Measurements from ENCODE around the gene B4GALT2. TPM values are rescaled to one million over a fixed set of nuclear protein-coding genes. Genes with fewer than 3 reads are reported as not detected.

B4GALT2 gene
- total and polyA plus RNA-seq, 8 donors, result 15.2 to 37.4 (median 22.5) TPM

DNA sequence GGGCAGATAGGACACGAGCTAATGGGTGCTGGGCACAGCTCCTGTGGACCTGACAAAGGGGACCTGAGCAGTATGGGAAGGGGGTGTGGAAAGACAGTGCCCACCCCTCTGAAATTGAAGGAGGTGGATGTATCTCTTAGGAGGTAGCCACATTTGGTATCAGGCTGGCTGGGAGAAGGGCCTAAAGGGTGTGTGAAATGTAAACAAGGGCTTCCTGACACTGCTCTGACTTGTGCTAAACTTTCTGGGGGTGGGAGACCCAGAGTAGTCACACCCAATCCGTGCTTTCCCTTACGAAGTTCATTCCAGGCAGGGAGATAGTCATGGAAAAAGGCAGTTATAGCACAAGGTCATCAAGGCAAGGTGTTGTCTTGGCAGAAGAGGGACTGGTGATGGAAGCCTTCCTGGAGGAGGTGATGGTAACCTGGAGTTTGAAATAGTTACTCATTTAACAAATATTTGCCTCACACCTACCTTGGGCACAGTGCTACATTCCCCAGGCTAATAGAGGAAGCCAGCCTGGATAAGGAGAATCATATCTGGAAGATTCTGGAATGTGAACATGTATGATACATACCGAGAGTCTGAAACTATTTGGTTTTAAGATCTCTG, 7.1 kb downstream of the B4GALT2 start:
- peak overlapping the region in 2 of 5 donors; percentile 6 to 65 for H3K27ac ChIP-seq
- peaks cover 0 to 46% (median 24%) of the 10 kb centered on the region in 4 donors for H3K36me3 ChIP-seq
- intact Hi-C loops (cut with DNase I; ENCODE audit: low total_unique reads), result no loop called here

GRCh38 chr1:43986712-43987111, 7.7 kb downstream of the B4GALT2 start:
- H3K27ac ChIP-seq, result peak overlapping the region in 3 of 5 donors; percentile 6 to 65 (median 20)
- 25 to 49% (median 38%) methylated on average over 6 of the region's 6 CpGs for WGBS, 5 donors
- intact Hi-C loops (cut with DNase I; ENCODE audit: low total_unique reads), result no loop called here

More for the DNA sequence above, 7.1 kb downstream of the B4GALT2 start:
- TF ChIP-seq CTCF (IDR thresholded peaks at IDR 0.05) (no peak), POLR2AphosphoS5 (IDR thresholded peaks at IDR 0.05) (no peak), EP300 (IDR thresholded peaks at IDR 0.05) (no peak), POLR2A (IDR thresholded peaks at IDR 0.05) (no peak)
- Histone ChIP-seq H3K4me1 (peaks cover 7 to 36% (median 17%) of the 10 kb centered on the region in 4 donors), H3K27me3 (no peaks in the 10 kb centered on the region), H3K4me3 (no peak overlapping the region), H3K9me3 (no peaks in the 10 kb centered on the region)
- no peak for DNase-seq
- 47 to 74% (median 57%) methylated on average over 4 of the region's 4 CpGs for WGBS, 5 donors

DNA sequence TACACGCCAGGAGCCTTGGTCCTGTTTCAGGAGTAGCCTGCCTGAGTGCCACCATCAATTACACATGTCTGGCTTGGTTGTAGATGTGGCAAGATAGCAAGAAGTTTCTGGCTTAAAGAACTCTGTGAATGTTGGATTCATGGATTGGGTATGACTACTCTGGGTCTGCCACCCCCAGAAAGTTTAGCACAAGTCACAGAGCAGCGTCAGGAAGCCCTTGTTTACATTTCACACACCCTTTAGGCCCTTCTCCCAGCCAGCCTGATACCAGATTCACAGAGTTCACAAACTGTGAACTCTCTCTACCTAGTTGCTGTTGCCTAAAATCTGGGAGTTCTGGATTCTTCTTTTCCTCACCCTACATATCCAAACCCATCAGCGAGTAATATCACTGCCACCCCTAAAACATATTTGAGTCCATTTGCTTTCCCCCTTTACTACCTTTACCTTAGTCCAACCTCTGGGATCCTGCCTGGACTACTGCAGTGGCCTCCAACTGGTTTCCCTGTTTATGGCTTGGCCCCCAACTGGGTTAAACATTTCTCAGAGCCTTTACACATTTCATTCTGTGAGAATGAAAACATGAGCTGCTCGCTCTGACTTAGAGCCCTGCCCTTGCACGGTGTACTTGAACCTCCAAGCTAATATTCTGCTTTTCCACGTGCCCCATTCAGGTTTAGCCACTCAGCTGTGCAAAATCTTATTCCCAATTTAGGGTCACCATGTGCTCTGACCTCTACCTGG, 8.3 kb downstream of the B4GALT2 start:
- Histone ChIP-seq H3K4me1 (peaks cover 13 to 37% (median 21%) of the 10 kb centered on the region in 4 donors), H3K27me3 (no peaks in the 10 kb centered on the region), H3K9me3 (no peaks in the 10 kb centered on the region), H3K27ac (peak overlapping the region in 3 of 5 donors; percentile 6 to 65 (median 10)), H3K4me3 (no peak overlapping the region), H3K36me3 (peaks cover 0 to 35% (median 24%) of the 10 kb centered on the region in 4 donors)
- intact Hi-C loops (cut with DNase I; ENCODE audit: low total_unique reads), result no loop called here
- 57 to 71% (median 57%) methylated on average over 6 of the region's 6 CpGs for WGBS, 5 donors
- DNase-seq, result no peak
- no peak for TF ChIP-seq POLR2A (IDR thresholded peaks at IDR 0.05)
- no peak for TF ChIP-seq CTCF (IDR thresholded peaks at IDR 0.05)
- TF ChIP-seq EP300 (IDR thresholded peaks at IDR 0.05), result no peak
- TF ChIP-seq POLR2AphosphoS5 (IDR thresholded peaks at IDR 0.05), result no peak

More at GRCh38 chr1:43986712-43987111, 7.7 kb downstream of the B4GALT2 start:
- Histone ChIP-seq H3K36me3 (peaks cover 0 to 39% (median 24%) of the 10 kb centered on the region in 4 donors), H3K4me1 (peaks cover 8 to 32% (median 16%) of the 10 kb centered on the region in 4 donors), H3K9me3 (no peaks in the 10 kb centered on the region), H3K27me3 (no peaks in the 10 kb centered on the region), H3K4me3 (no peak overlapping the region)
- DNase-seq, result peak; percentile 50 to 69
- TF ChIP-seq EP300 (IDR thresholded peaks at IDR 0.05), result no peak
- TF ChIP-seq CTCF (IDR thresholded peaks at IDR 0.05), result peak in 1 of 7 experiments; percentile 24

GRCh38 chr1:43990271-43991199, 11.5 kb downstream of the B4GALT2 start:
- H3K4me3 ChIP-seq, result peak overlapping the region; percentile 62 to 78 (median 72)
- no peaks in the 10 kb centered on the region for H3K27me3 ChIP-seq
- TF ChIP-seq EP300 (IDR thresholded peaks at IDR 0.05), result no peak
- TF ChIP-seq POLR2AphosphoS5 (IDR thresholded peaks at IDR 0.05), result no peak
- no peak for TF ChIP-seq POLR2A (IDR thresholded peaks at IDR 0.05)
- no peak for TF ChIP-seq CTCF (IDR thresholded peaks at IDR 0.05)
- H3K9me3 ChIP-seq, result no peaks in the 10 kb centered on the region
- peaks cover 15 to 54% (median 26%) of the 10 kb centered on the region in 4 donors for H3K4me1 ChIP-seq
- intact Hi-C loops (cut with DNase I; ENCODE audit: low total_unique reads), result no loop called here
- 68 to 78% (median 71%) methylated on average over 16 to 19 of the region's 19 CpGs for WGBS, 5 donors
- H3K27ac ChIP-seq, result peak overlapping the region; percentile 80 to 90 (median 84)
- DNase-seq, result no peak
- peaks cover 0 to 7% (median 5%) of the 10 kb centered on the region in 4 donors for H3K36me3 ChIP-seq
